ENCODE results near the gene SAMD14. TPM values are rescaled to one million over a fixed set of nuclear protein-coding genes. Genes with fewer than 3 reads are reported as not detected.

Gene SAMD14
- total RNA-seq, 3 donors from 2014 or later, result 0.52 to 2.6 (median 1.2) TPM

- intact Hi-C loops (cut with DNase I, micrococcal nuclease), result no loop called here
- DNase-seq (peak; percentile 81 to 83 (median 82)), ATAC-seq (peak; percentile 94)
- H3K4me3 ChIP-seq, result no peak overlapping the region
- peaks cover 3% of the 10 kb centered on the region for H3K36me3 ChIP-seq (ENCODE audit: low read depth)
- H3K4me1 ChIP-seq (ENCODE audit: low read depth), result no peaks in the 10 kb centered on the region
- TF ChIP-seq CTCF (IDR thresholded peaks at IDR 0.05), result peak; percentile 90
- no peaks in the 10 kb centered on the region for H3K9me3 ChIP-seq
These were observed 10.3 kb upstream of the SAMD14 start for GRCh38 chr17:50139950-50140885.

DNA sequence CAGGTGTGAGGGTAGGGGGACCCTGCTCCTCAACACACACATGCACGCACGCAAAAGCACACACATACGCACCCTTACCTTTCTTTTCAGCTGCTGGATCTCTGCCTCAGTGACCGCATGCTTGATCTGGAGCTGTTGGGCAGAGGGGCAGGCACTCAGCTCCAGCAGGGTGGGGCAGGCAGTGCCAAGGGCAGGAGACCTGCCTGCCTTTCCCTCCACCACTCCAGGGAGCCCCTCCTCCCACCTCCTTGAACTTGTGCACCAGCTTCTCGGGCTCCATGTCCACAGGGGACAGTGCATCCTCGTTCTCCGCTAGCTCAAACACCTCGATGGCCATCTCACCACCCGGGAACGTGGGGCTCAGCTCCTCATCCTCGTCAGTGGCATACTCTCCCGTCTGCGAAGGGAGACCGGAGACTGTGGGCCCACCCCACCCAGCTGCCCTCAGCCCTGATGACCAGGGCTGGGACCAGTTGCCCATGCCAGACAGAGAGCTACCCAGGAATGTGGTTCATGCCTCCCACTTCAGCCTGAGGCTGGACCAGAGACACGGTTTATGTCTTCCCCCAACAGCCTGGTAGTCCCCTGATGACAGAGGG, 9.3 kb upstream of the SAMD14 start:
- ATAC-seq, result no peak
- intact Hi-C loops (cut with DNase I, micrococcal nuclease), result no loop called here
- no peaks in the 10 kb centered on the region for H3K9me3 ChIP-seq
- no peaks in the 10 kb centered on the region for H3K4me1 ChIP-seq (ENCODE audit: low read depth)
- H3K36me3 ChIP-seq (ENCODE audit: low read depth), result peaks cover 3% of the 10 kb centered on the region
- no peak for DNase-seq
- H3K4me3 ChIP-seq, result no peak overlapping the region
- TF ChIP-seq CTCF (IDR thresholded peaks at IDR 0.05), result no peak

DNA sequence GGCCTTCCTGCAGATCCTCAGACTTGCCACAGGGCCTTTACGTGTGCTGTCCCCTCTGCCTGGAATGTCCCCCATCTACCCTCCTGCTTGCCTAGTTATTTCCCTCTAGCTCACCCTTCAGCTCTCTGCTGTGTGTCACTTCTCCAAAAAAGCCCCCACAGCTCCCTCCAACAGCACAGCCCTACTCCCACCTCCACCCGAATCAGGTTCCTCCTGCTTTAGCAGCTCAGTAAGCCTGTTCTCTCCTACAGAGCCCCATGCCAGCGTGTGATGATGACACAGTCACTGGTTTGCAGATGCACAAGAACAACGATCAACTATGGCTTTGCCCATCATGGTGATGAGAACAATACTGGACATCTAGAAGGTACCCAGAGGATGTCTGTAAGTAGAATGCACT, 7.1 kb upstream of the SAMD14 start:
- H3K4me3 ChIP-seq, result no peak overlapping the region
- H3K36me3 ChIP-seq (ENCODE audit: low read depth), result peaks cover 3% of the 10 kb centered on the region
- ATAC-seq (no peak), DNase-seq (no peak)
- H3K9me3 ChIP-seq, result no peaks in the 10 kb centered on the region
- TF ChIP-seq CTCF (IDR thresholded peaks at IDR 0.05), result no peak
- no peaks in the 10 kb centered on the region for H3K4me1 ChIP-seq (ENCODE audit: low read depth)
- intact Hi-C loops (cut with DNase I, micrococcal nuclease), result no loop called here

- DNase-seq (no peak), ATAC-seq (no peak)
- Histone ChIP-seq H3K36me3 (ENCODE audit: low read depth) (peaks cover 3% of the 10 kb centered on the region), H3K9me3 (no peaks in the 10 kb centered on the region), H3K4me1 (ENCODE audit: low read depth) (no peaks in the 10 kb centered on the region), H3K4me3 (no peak overlapping the region)
- no peak for TF ChIP-seq CTCF (IDR thresholded peaks at IDR 0.05)
- intact Hi-C loops (cut with DNase I, micrococcal nuclease), result no loop called here
These were observed 6.2 kb upstream of the SAMD14 start for GRCh38 chr17:50136096-50136687.

DNA sequence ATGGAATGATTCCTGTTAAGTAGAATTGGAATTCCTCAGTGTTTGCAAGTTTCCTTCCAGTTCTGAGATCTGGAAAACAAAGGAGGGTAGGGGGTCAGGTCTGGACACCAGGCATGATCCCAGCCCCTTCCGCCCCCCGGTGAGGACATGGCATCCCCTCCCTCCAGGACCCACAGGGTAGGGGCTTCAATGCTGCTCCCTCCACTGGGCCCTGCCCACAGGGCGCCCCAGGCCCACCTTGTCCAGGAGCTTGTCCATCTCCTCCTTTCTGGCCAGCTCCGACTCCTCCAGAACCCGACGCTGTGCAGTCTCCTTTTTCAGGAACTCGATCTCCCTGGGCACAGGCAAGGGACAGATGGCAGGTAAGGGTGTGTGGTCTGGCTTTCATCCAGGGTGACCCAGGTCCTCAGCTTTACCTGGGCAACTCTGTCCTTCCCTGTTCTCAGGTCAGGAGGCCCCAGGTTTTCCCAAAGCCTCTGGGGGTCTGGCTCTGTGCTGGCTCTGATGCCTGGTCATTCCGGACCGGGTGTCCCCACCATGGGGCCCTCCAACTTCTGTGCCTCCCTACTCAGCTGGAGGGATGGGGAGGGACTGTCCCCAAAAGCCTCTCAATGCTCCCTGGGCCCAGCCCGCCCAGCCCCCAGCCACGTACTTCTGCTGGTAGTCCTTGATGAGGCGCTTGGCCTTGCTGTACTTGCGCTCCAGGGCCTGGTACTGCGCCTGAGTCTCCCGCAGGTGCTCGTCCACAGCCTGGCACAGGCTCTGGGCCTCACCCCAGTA, 5.5 kb upstream of the SAMD14 start:
- ATAC-seq, result no peak
- intact Hi-C loops (cut with DNase I, micrococcal nuclease), result no loop called here
- H3K4me3 ChIP-seq, result no peak overlapping the region
- no peaks in the 10 kb centered on the region for H3K4me1 ChIP-seq (ENCODE audit: low read depth)
- no peaks in the 10 kb centered on the region for H3K9me3 ChIP-seq
- no peak for DNase-seq
- H3K36me3 ChIP-seq (ENCODE audit: low read depth), result peaks cover 3% of the 10 kb centered on the region
- no peak for TF ChIP-seq CTCF (IDR thresholded peaks at IDR 0.05)
